Thyroid gland (tissue), 4 donors: ENCODE measurements around the gene TGM4.

Experiments
- CTCF ChIP-seq, 6 experiments: fragments of 200-600 bp in 3 of 6; fragments of 450-650 bp in 3 of 6; sonication (generic) in 3 of 6; IDR thresholded peaks; one replicate each; pipeline ENCODE4 v1.5.1; 2016 to 2019; ENCODE audit warnings: antibody characterized with exemption in 6 of 6, mild to moderate bottlenecking in 2 of 6, inconsistent platforms in 1 of 6, moderate library complexity in 1 of 6
- POLR2A ChIP-seq, 2 donors: fragments of 450-650 bp; IDR thresholded peaks; one replicate each; pipeline ENCODE4 v1.6.1; 2017; ENCODE audit warnings: antibody characterized with exemption in 2 of 2, mild to moderate bottlenecking in 2 of 2, moderate library complexity in 1 of 2

- TF ChIP-seq POLR2A (IDR thresholded peaks at IDR 0.05) (no peak), CTCF (IDR thresholded peaks at IDR 0.05) (no peak)
Measured at GRCh38 chr3:44926172-44926571, 51.8 kb downstream of the TGM4 start.
